ENCODE measurements around the gene LRRIQ3.

- TF ChIP-seq CTCF (conservative IDR thresholded peaks at IDR 0.05 in 1 of 2, IDR thresholded peaks at IDR 0.05 in 1 of 2; ENCODE audit: extremely low read depth in 1 of 2, insufficient read depth in 1 of 2, low read depth in 1 of 2, low read length in 2 of 2) (no peak), EZH2 (IDR thresholded peaks at IDR 0.05; ENCODE audit: borderline replicate concordance, low read length) (no peak)
Observed at GRCh38 chr1:73978964-73979363, 219.0 kb downstream of the LRRIQ3 start.

All from mammary epithelial cell (primary cell).